H9 (cell line): Measurements from ENCODE around the gene PNMA8C. TPM values are rescaled to one million over a fixed set of nuclear protein-coding genes. Genes with fewer than 3 reads are reported as not detected.

Source experiments
- DNase-seq: peaks from one replicate; pipeline ENCODE4 v3.0.0-alpha.2; 2017
- H2AFZ ChIP-seq: one replicate; pipeline ENCODE4 v1.6.1; 2013; ENCODE audit warnings: mild to moderate bottlenecking, low read length, control low read depth, moderate library complexity
- H2AK5ac ChIP-seq: 2 replicates; pipeline ENCODE4 v1.6.1; 2013; ENCODE audit warnings: low read length, control low read depth, mixed read lengths; ENCODE audit not compliant: insufficient read length
- H2BK120ac ChIP-seq: one replicate; pipeline ENCODE4 v1.6.1; 2013; ENCODE audit warnings: low read depth, mild to moderate bottlenecking, low read length, control low read depth, inconsistent platforms; ENCODE audit not compliant: poor library complexity, severe bottlenecking
- H2BK12ac ChIP-seq: 2 replicates; pipeline ENCODE4 v1.6.1; 2013; ENCODE audit warnings: low read length, control low read depth, mixed read lengths, low read depth; ENCODE audit not compliant: insufficient read length
- H2BK15ac ChIP-seq: 2 replicates; pipeline ENCODE4 v1.6.1; 2013; ENCODE audit warnings: low read depth, low read length, control low read depth
- H2BK20ac ChIP-seq: one replicate; pipeline ENCODE4 v1.6.1; 2013; ENCODE audit warnings: low read depth, mild to moderate bottlenecking, low read length, control low read depth, inconsistent platforms; ENCODE audit not compliant: poor library complexity, severe bottlenecking
- H2BK5ac ChIP-seq: 2 replicates; pipeline ENCODE4 v1.6.1; 2013; ENCODE audit warnings: low read length, control low read depth, mixed read lengths; ENCODE audit not compliant: insufficient read length
- H3K14ac ChIP-seq: 2 replicates; pipeline ENCODE4 v1.6.1; 2013; ENCODE audit warnings: low read length, control low read depth; ENCODE audit not compliant: insufficient read depth
- H3K18ac ChIP-seq: 2 replicates; pipeline ENCODE4 v1.6.1; 2013; ENCODE audit warnings: low read depth, mild to moderate bottlenecking, mixed read lengths, low read length, control low read depth; ENCODE audit not compliant: insufficient read length
- H3K23ac ChIP-seq: 2 replicates; pipeline ENCODE4 v1.6.1; 2013; ENCODE audit warnings: low read length, control low read depth, mixed read lengths, low read depth; ENCODE audit not compliant: insufficient read length
- H3K23me2 ChIP-seq: 2 replicates; pipeline ENCODE4 v1.6.1; 2013; ENCODE audit warnings: low read depth, mild to moderate bottlenecking, mixed read lengths, low read length, control low read depth; ENCODE audit not compliant: insufficient read length, poor library complexity, severe bottlenecking
- H3K27ac ChIP-seq: 2 replicates; pipeline ENCODE4 v1.5.1; 2013; ENCODE audit warnings: low read length, control low read depth, mixed read lengths, low read depth; ENCODE audit not compliant: insufficient read length
- H3K27me3 ChIP-seq: 2 replicates; pipeline ENCODE4 v1.6.1; 2013; ENCODE audit warnings: low read length, control low read depth, inconsistent platforms; ENCODE audit not compliant: insufficient read depth
- H3K4ac ChIP-seq: 2 replicates; pipeline ENCODE4 v1.6.1; 2013; ENCODE audit warnings: low read depth, mild to moderate bottlenecking, control low read depth, inconsistent platforms, low read length, moderate library complexity
- H3K4me1 ChIP-seq: 2 replicates; pipeline ENCODE4 v1.6.1; 2013; ENCODE audit warnings: low read length, control low read depth, inconsistent platforms; ENCODE audit not compliant: insufficient read depth
- H3K4me2 ChIP-seq: 2 replicates; pipeline ENCODE4 v1.6.1; 2013; ENCODE audit warnings: low read length, control low read depth, mixed read lengths; ENCODE audit not compliant: insufficient read length, insufficient read depth
- H3K56ac ChIP-seq: 2 replicates; pipeline ENCODE4 v1.6.1; 2013; ENCODE audit warnings: low read depth, mild to moderate bottlenecking, mixed read lengths, low read length, control low read depth; ENCODE audit not compliant: insufficient read length
- H3K79me1 ChIP-seq: 2 replicates; pipeline ENCODE4 v1.6.1; 2013; ENCODE audit warnings: low read depth, mild to moderate bottlenecking, moderate library complexity, low read length, control low read depth, inconsistent platforms; ENCODE audit not compliant: insufficient read depth, poor library complexity, severe bottlenecking
- H3K79me2 ChIP-seq: 2 replicates; pipeline ENCODE4 v1.6.1; 2013; ENCODE audit warnings: low read length, control low read depth, inconsistent platforms; ENCODE audit not compliant: insufficient read depth
- H3K9ac ChIP-seq: 2 replicates; pipeline ENCODE4 v1.6.1; 2013; ENCODE audit warnings: low read length, control low read depth, mixed read lengths; ENCODE audit not compliant: insufficient read length; ENCODE audit errors: extremely low read depth
- H3K9me3 ChIP-seq: one replicate; pipeline ENCODE4 v1.6.1; 2013; ENCODE audit warnings: low read depth, low read length, inconsistent platforms; ENCODE audit not compliant: control insufficient read depth
- H3T11ph ChIP-seq: one replicate; pipeline ENCODE4 v1.6.1; 2013; ENCODE audit warnings: mild to moderate bottlenecking, low read length, control low read depth, inconsistent platforms
- H4K20me1 ChIP-seq: one replicate; pipeline ENCODE4 v1.6.1; 2013; ENCODE audit not compliant: control insufficient read depth, insufficient read length, insufficient read depth
- H4K5ac ChIP-seq: 2 replicates; pipeline ENCODE4 v1.6.1; 2013; ENCODE audit warnings: low read depth, mild to moderate bottlenecking, mixed read lengths, low read length, control low read depth; ENCODE audit not compliant: insufficient read length
- H4K8ac ChIP-seq: replicated peaks from 2 replicates; pipeline ENCODE4 v1.6.1; 2013; ENCODE audit warnings: low read length, control low read depth, mixed read lengths, low read depth; ENCODE audit not compliant: insufficient read length
- H4K91ac ChIP-seq: 2 replicates; pipeline ENCODE4 v1.6.1; 2013; ENCODE audit warnings: low read depth, mild to moderate bottlenecking, moderate library complexity, mixed read lengths, low read length, control low read depth; ENCODE audit not compliant: insufficient read length
- H3K27ac Mint-ChIP-seq, 3 experiments: 2 replicates in 2 of 3; 3 replicates in 1 of 3; pipeline ENCODE4 v1.8.0; 2020 to 2021; ENCODE audit warnings: mixed read lengths in 3 of 3, mild to moderate bottlenecking in 1 of 3, moderate library complexity in 1 of 3
- H3K27me3 Mint-ChIP-seq: 2 replicates; pipeline ENCODE4 v1.8.0; 2021; ENCODE audit warnings: low read depth, mild to moderate bottlenecking, moderate library complexity, mixed read lengths
- H3K36me3 Mint-ChIP-seq, 3 experiments: 2 replicates in 2 of 3; 3 replicates in 1 of 3; pipeline ENCODE4 v1.8.0; 2020 to 2021; ENCODE audit warnings: low read depth in 3 of 3, mixed read lengths in 3 of 3; ENCODE audit not compliant: insufficient read depth in 1 of 3
- H3K4me1 Mint-ChIP-seq, 2 experiments: 2 replicates each; pipeline ENCODE4 v1.8.0; 2020; ENCODE audit warnings: mixed read lengths in 2 of 2
- H3K4me3 Mint-ChIP-seq, 2 experiments: 2 replicates in 1 of 2; 3 replicates in 1 of 2; pipeline ENCODE4 v1.8.0; 2020 to 2021; ENCODE audit warnings: mild to moderate bottlenecking in 2 of 2, mixed read lengths in 2 of 2, moderate library complexity in 1 of 2
- H3K9me3 Mint-ChIP-seq, 2 experiments: 2 replicates in 1 of 2; 3 replicates in 1 of 2; pipeline ENCODE4 v1.8.0; 2020; ENCODE audit warnings: mild to moderate bottlenecking in 2 of 2, mixed read lengths in 2 of 2, moderate library complexity in 1 of 2
- WGBS: extraction: QIAGEN DNeasy Blood & Tissue Kit; methylation state at CpG from one replicate; pipeline ENCODE4 v1.1.7; 2013; ENCODE audit warnings: missing lambda C conversion rate, low lambda C conversion rate, mixed read lengths; ENCODE audit not compliant: insufficient read length; ENCODE audit errors: extremely low coverage; 5-methylcytosine and 5-hydroxymethylcytosine counted together
- total RNA-seq: library from RNA; stranded (reverse); gene quantifications from 2 replicates; pipeline ENCODE4 v1.2.1, GENCODE V29; 2021
- TF ChIP-seq, protein P1 (sequence below): fragments of 200-600 bp; sonication (generic); conservative IDR thresholded peaks from 3 replicates; pipeline ENCODE4 v1.8.0; 2021; ENCODE audit warnings: antibody characterized with exemption, mild to moderate bottlenecking

PNMA8C gene
- total RNA-seq, 1 experiment from 2014 or later: 1.8 TPM

DNA sequence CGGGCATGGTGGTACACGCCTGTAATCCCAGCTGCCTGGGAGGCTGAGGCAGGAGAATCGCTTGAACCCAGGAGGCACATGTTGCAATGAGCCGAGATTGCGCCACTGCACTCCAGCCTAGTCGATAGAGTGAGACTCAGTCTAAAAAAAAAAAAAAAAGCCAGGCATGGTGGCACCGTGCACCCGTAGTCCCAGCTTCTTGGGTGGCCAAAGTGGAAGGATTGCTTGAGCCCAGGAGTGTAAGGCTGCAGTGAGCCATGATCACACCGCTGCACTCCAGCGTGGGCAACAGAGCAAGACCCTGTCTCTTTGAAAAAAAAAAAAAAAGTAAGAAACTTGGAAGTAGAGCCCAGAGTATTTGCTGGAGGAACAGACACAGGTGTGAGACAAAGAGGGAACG is 43.1 kb downstream of the PNMA8C start:
- Histone ChIP-seq H3K27me3 (no peaks in the 10 kb centered on the region), H3T11ph (no peak overlapping the region), H4K20me1 (no peaks in the 10 kb centered on the region), H2BK12ac (no peak overlapping the region), H3K4me1 (no peaks in the 10 kb centered on the region), H3K9ac (no peak overlapping the region), H2BK120ac (no peak overlapping the region), H2BK15ac (no peak overlapping the region), H3K18ac (no peak overlapping the region), H2AFZ (no peak overlapping the region), H3K4ac (no peak overlapping the region), H2BK5ac (no peak overlapping the region), H3K56ac (no peak overlapping the region), H3K4me2 (no peak overlapping the region), H4K8ac (no peak overlapping the region), H3K79me2 (no peaks in the 10 kb centered on the region), H3K23ac (no peak overlapping the region), H3K27ac (no peak overlapping the region), H3K9me3 (no peaks in the 10 kb centered on the region), H4K5ac (no peak overlapping the region), H4K91ac (no peak overlapping the region), H3K79me1 (no peaks in the 10 kb centered on the region), H3K14ac (no peak overlapping the region), H2BK20ac (no peak overlapping the region), H3K23me2 (no peaks in the 10 kb centered on the region), H2AK5ac (no peak overlapping the region)
- Mint-ChIP-seq H3K4me3 (no peak overlapping the region), H3K36me3 (peaks cover 58 to 89% (median 82%) of the 10 kb centered on the region in 3 experiments), H3K27me3 (no peaks in the 10 kb centered on the region), H3K4me1 (no peaks in the 10 kb centered on the region; a peak in 1 of 4 replicates), H3K9me3 (peaks cover 2 to 5% of the 10 kb centered on the region in 2 experiments; a peak in 2 of 5 replicates), H3K27ac (peak overlapping the region in 1 of 3 experiments; percentile 78; a peak in 3 of 7 replicates)
- WGBS: no CpG with 5 or more reads among the region's 11 CpGs
- peak; percentile 12 for DNase-seq
- TF ChIP-seq, protein P1, sequence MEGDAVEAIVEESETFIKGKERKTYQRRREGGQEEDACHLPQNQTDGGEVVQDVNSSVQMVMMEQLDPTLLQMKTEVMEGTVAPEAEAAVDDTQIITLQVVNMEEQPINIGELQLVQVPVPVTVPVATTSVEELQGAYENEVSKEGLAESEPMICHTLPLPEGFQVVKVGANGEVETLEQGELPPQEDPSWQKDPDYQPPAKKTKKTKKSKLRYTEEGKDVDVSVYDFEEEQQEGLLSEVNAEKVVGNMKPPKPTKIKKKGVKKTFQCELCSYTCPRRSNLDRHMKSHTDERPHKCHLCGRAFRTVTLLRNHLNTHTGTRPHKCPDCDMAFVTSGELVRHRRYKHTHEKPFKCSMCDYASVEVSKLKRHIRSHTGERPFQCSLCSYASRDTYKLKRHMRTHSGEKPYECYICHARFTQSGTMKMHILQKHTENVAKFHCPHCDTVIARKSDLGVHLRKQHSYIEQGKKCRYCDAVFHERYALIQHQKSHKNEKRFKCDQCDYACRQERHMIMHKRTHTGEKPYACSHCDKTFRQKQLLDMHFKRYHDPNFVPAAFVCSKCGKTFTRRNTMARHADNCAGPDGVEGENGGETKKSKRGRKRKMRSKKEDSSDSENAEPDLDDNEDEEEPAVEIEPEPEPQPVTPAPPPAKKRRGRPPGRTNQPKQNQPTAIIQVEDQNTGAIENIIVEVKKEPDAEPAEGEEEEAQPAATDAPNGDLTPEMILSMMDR: no peak
